OCI-LY7 (cell line): ENCODE data around the gene BSND.

Experiments used
- CTCF ChIP-seq: fragments of 200-600 bp; sonication (generic); conservative IDR thresholded peaks from 2 replicates; pipeline ENCODE4 v1.5.1; 2014; ENCODE audit warnings: mild to moderate bottlenecking, antibody characterized with exemption, low read length, moderate library complexity, mixed read lengths
- EZH2phosphoT487 ChIP-seq: fragments of 200-600 bp; sonication (generic); IDR thresholded peaks from 2 replicates; pipeline ENCODE4 v1.6.1; 2018; ENCODE audit warnings: low read depth, borderline replicate concordance, mild to moderate bottlenecking, mixed run types, antibody characterized with exemption, low read length, moderate library complexity, mixed read lengths

- TF ChIP-seq CTCF (no peak), EZH2phosphoT487 (no peak)
Measured at GRCh38 chr1:54995835-54996234, 2.9 kb upstream of the BSND start.
